IPS-NIHi11 (cell line): ENCODE measurements around the gene TNFRSF14.
A peak's percentile ranks its signal among the peaks of the same experiment; 100 is the strongest.

Experiments used
- DNase-seq: peaks from one replicate; pipeline ENCODE4 v3.0.0; 2012; ENCODE audit warnings: mixed read lengths, low spot score

TNFRSF14 gene

DNA sequence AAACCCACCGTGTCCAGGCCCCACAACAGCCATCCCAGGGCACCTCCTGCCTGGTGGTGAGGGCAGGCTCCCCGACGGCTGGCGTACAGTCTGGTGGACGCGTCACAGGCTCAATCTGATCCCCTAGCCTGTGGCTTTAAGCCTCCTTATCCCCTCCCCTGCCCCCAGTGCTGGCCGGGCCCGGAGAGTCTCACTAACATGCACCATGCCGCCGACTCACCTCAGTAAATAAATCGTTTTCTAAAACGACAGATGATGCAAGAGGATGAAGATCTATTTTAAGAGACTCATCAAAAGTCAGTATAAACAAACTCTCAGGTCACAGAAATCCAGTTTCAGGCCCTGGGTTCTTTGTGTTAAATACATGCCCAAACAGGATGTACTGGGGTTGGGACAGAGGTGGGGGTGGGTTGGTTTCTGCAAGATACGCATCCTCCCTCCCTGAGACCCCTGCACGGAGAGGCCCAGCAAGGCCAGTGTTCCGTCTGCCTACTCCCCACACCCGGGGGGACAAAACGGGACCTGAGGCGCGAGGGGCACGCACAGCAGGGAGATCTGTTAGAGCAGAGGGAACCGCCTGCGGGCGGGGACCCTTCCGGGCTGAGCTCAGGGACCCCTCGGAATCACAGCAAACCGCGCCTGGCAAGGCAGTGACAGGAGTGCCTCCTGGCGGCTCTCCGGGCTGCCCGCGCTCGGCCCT, 32.8 kb upstream of the TNFRSF14 start:
- DNase-seq: no peak

DNA sequence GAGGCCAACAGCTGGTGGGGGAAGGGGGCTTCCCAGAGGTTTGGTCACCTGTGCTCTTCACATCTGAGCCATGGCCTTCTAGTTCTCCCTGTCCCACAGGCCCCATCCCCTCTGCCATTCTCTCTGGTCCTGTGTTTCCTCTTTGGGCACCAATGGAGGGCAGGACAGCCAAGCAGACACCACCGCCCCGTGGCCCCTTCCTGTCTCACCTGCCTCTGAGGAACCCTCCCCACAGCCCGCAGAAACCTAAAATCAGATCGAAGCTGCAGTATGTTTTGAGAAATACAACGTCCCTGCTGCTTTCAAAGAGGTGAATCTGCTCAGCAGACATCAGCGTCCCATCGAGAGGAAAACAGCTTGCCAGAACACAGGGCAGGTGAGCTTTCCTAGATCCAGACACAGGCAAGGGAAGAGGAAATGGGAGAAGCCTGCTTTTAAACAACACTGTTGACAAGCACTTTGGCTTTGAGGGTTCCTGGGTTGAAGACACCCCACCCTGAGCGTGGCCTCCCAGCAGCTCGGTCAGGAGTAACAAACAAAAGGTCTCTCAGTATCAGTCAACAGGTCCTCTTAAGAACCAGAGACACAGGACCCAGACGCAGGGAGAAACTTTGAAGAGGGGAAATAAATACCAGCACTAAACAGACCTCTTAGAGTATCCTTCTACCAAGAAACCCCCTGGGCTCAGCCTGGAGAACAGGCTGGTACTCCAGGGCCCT, 32.1 kb upstream of the TNFRSF14 start:
- DNase-seq: no peak

DNA sequence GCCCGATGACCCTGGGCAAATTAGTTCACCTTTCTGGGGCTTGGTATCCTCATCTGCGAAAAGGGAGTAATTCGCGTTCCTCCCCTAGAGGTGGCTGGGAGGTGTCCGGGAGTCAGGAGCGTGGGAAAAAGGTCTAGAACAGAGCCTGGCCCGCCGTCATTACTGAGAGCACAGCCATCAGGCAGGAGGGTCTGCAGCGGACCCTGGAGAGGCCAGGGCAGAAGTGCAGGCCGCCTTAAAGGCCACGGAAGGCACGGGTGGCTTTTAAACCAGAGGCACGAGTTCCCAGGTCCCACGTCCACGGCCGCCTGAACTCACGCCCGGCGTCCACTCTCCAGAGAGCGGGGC, 30.6 kb upstream of the TNFRSF14 start:
- DNase-seq: no peak

DNA sequence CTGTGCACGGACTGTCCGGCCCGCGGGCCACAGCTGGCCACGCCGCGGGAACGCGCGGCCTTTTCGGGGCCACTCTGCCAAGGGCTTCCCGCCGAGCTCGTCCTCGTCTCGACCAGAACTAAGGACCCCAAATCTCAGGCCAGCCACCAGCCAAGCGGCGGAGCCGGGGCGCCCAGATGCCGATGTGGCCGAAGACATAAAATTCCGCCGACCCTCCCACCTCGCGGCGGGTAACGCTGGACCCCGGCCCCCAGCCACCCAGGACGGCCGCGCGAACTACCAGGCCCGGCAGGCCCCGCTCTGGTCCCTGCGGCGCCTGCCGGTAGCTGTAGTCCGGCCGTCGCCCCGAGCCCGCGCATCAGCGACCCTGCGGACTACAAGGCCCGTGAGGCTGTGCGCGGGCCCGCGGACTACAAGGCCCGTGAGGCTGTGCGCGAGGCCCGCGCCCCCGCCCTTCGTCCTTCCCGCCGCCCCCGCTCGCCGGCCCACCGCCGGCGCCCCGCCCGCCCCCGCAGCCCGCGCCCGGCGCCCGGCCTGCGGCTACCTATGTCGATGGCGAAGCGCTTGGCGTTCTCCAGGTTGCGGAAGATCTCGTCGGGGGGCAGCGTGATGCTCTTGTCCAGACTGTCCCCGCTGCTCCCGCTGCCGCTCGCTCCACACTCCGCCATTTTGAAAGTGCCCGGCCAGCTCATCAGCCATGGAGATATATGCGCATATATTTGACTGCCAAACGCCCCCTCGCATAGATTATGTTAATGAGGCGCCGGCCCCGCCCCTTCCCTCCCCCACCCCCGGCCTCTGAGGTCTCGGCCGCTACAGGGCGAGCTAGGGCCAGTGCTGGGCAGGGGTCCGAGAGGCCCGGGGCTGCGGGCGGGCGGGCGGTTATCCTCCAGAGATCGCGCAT, 30.0 kb upstream of the TNFRSF14 start, which contains the start of gene PANK4:
Gene PANK4 (minus strand): TSS at position 677 of the 904 bp plus-strand sequence. CDS start 9 bp downstream, at position 668.
- DNase-seq: peak; percentile 96

DNA sequence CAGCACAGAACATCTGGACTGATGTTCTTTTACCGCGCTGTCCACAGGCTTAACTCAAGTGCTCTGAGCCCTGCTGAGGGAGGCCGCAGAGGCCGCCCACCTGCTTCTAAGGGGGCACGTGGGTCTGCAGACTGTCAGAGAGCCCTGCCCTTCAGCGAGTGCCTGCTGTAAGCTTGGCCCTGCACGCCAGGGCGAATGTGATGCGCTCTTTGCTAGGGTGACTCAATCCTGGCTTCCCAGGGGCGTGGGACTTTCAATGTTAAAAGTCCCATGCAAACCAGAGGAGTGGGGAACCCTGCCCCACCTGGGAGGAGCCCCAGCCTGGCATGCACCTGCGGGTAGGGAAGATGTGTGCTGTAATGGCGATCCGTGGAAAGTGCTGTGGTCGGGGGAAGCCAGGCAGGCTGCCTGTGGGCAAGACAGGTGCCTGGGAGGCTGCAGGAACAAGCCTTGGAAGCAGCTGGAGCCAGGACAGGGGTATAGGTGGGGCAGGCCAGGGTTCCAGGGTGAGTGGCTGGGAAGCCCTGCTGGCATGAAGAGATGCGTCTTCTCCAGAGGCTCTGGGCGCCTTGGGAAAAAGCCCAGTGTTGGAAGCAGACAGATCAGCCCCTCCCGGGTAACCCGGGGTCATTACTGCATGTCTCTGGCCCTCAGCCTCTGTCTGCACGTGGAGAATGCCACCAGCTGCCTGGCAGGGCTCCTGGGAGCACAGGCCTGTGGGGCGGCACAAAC, 29.2 kb upstream of the TNFRSF14 start:
- DNase-seq: no peak

DNA sequence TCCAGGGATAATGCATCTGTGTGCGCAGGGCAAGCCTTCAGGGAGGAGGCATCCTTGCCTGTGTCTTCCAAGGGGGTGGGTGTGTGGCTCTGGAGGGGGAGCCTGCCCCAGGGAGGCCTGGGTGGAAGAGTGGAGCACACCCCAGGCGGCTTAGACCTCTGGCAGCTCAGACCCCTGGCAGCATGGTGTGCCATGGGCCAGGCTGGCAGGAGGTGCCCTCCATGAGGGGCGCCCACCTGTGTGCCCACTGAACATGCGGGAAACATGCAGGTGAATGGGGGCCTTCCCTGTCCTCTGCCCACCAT, 28.7 kb upstream of the TNFRSF14 start:
- no peak for DNase-seq

DNA sequence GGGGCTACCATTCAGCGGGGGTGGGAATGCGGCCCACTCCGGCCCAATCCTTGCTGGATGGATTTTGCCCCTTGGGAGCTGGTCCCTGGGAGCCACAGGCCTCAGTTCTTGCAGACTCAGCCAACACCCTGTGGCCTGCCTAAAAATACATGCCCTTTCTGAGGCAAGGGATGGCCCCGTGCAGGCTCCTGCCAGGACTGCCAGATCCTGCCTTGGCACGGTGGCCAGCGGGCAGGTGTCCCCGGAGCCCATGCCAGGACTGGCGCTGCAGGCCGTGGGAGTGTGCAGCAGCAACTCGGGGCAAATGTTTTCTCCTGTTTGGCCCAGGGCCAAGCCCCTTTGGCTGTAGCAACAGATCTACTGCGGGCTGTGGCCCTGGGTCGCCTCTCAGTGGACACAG, 28.2 kb upstream of the TNFRSF14 start:
- DNase-seq: no peak

DNA sequence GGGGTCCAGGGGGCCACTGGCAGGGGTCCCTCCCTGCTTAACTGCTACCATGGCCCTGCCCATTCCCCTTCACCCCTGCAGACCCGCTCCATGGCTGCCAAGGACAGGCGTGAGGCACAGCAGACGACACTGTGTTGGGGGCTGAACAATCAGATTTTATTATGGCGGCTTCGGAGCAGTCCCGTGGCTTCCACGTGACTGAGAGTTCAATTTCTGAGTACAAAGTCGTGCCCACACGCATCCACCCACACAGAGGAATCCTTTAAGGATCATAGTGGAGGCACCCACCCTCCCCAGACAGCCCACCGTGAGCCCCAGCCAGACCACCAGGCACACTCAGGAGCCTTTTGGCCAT, 27.6 kb upstream of the TNFRSF14 start:
- no peak for DNase-seq

DNA sequence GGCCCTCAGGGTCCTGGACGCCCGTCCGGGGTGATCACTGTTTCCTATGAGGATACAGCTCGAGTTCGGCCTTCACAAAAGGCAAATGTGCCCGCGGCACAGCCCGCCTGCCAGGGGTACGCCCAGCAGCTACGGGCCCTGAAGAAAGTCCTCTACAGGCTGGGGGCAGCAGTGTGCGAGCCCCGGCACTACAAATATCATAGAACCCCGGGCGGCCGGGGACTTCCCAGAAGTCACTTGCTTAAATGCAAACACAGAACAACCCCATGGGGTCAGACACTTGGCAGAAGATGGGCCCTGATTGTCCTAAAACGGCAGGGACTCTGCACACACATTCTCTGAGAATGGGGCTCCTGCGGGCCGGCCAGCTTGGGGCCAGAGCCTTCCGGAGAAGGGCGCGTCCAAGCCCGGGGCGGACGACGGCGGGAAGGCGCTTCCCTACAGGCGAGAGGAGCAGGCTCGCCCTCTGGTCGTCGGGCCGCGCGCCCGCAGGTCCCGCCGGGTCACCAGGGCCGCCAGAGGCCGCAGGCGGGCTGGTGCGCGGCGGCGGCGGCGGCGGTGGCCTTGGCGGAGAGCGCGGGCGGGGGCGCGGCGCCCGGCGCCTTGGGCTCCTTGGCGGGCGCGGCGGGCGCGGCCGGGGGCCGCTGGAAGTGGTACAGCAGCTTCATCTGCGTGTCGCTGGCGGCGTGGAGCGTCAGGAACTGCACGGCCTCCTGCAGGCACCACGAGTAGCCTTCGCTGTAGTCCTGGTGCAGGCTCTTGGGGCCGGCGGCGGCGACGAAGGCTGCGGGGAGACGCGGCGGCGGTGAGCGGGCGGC, 27.0 kb upstream of the TNFRSF14 start:
- peak; percentile 70 for DNase-seq

DNA sequence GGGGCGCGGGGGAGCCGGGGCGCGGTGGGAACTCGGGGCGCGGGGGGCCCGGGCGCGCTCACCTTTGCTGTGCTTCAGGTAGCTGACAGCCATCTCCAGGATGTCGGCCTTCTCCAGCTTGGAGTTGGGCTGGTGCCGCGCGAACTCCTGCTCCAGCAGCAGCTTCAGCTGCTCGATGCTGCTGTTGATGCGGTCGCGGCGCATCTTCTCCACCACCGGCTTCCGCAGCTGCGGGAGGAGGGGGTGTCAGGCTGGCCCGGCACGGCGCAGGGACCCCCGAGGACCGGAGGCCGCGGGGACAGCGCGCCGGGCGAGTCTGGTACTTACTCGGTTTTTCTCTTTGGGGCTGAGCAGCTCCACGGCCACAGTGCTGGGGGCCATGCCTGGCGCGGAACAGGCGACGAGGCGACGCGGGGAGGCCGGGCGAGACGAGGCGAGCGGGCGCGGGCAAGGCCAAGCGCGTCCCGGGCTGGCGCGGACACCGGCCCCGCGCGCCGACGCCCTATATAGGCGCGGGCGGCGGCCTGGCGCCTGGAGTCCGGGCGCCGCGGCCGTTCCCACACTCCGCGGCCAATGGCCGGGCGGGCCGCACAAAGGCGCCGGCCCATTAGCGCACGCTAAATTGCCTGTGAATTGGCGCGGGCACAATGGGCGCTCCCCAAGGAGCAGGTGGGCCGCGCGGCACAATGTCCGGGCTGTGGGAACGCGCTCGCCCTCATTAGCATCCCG, 26.2 kb upstream of the TNFRSF14 start, which contains the start of gene HES5:
Gene HES5 (minus strand): TSS at position 480 of the 729 bp plus-strand sequence. CDS start 99 bp downstream, at position 381.
- peak; percentile 67 for DNase-seq

DNA sequence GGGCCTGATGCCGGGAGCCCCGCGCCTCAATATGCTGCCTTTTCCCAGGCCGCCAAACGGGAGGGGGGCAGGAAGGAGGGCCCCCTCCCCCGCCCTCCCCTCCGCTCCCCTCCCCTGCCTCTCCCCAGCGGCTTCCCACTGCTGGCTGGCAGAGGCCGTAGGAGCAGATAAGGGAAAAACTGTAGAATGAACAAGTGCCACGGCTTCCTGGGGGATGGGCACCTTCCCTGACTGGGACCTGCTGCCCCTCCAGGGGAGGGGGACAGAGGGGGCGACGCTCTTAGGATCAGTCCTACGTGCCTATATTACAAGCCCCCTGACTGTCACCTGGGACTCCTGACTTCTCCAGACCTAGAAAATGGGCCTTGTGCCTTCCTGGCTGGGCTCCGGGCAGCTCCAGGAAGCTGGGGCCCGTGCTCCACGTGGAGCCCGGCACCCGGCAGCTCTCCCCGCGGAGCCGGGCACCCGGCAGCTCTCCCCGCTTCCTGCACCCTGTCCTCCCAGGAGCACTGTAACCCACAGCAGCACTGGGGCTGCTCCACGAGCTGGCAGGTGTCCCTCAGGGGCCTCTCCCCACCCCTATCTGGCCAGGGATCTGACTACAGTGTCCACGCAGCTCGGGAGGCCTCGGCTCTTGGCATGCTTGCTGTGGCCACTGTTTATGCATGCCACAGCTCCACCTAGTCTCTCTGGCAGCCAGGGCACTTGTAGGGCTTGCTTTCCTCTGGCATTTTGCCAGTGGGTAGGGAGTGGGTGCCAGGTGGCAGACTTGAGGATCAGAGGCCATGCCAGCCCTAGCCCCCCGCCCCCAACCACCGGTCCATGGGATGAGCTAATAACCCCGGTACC, 25.4 kb upstream of the TNFRSF14 start:
- no peak for DNase-seq

DNA sequence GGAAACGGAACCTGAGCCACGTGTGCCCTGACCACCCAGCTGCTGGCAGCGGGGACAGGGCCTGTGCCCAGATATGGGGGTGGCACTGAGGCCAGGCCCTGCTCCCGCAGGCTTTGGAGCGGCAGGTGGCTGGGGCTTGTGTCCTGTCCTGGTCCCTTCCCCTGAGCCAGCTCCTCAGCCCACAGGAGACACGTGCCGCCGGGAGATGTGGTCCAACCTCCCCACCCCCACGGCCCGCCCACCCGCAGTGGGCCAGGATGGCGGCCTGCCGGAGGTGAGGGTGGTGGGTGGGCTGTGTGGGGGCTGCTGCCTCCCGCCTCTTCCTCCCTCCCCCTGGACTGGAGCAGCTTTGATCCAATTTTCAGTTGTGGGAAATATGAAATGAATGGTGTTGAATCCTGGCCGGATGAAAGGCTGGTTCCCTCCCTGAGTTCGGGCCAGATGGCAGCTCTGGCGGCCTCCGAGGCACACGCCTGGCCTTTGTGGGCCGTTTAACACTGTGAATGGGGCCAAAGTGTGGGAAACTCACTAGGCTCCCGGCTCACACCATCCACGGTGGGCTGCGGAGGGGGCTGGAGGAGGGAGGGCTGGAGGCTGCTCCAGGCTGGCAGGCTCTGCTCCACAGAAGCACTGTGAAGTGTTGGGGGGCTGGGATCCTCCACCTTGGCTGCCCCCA, 23.5 kb upstream of the TNFRSF14 start:
- no peak for DNase-seq

DNA sequence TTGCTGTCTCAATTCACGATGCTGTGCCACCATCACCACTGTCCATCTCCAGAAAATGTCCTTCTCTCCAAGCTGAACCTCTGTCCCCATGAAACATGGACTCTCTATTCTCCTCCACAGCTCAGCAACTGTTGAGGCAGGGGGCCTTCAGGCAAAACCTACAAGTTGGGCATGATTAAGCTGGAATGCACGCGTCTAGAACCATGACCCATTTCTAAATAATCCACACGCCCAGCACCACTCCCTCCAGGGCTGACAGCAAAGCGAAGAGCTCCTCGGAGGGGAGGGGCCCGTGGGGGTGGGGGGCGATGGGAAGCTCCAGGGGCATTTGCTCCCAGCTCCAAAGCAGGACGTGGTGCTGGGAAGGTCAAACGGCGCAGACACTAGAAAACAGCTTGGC, 22.8 kb upstream of the TNFRSF14 start:
- DNase-seq: no peak

DNA sequence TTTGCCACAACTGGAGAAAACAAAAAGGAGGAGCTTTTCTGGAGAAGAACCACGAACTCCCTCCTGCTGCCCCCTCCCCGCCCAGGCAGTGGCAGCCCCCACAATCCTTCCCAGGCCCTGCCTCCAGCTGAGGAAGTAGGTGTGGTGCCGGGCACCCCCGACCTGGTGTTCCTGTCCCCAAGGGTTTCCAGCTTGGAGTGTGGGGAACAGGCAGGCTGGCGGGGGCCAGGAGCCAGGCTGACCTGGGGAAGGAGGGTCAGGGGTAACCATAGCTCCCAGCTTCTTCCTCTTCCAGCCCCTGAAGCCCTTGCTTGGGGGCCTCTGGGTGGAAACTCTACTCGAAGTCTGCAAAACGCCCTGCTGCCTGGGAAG, 21.9 kb upstream of the TNFRSF14 start:
- no peak for DNase-seq

DNA sequence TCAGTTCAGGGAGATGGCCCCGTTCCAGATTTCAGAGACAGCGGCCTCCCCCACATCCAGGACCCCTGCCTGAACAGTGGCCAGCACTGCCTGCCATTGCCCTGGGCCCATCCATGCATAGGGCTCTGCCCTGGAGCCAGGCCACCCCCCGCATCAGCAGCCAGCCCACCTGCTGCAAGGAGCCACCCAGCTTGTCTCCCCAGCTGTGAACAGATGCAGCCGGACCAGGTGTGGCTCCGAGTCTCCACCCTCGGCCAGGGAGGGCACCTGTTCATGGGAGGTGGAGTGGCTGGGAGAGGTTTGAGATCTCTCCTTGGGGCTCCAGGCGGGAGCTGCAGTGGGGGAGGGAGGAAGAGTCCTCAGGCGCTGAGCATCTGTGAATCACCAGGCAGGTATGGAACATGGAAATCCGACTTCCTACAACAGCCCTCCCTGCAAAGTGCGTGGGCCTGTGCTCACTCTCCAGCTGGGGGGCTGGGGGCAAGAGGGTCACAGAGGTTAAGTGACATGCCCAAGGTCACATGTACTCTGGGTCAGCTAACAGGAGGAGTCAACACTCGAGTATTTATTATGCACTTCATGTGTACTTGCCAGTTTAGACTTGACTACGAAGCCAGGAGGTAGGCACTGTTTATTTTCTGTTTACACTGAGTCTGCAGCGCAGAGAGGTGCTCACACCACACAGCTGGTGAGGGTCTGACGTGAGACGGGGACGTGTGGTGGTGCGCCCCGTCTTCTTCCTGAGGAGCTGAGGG, 21.3 kb upstream of the TNFRSF14 start:
- DNase-seq: no peak

DNA sequence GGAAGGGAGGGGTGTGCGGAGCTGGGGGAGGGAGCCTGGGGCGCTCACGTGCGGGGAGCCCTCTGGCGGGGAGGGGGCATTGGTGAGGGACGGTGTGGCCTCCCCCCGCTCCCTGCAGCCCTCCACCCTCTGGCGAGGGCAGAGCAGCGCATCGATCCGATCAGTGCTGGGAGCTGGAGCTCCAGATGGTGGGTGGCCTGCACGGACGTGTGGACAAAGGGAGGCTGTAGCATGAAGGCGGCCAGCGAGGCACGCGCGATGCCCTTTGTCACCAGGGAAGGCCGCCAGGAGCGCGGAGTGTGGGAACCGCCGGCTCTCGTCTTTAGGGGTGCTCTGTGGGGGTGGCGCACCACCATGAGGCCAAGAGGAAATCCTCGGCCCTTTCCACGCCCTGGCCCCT, 20.7 kb upstream of the TNFRSF14 start:
- no peak for DNase-seq

DNA sequence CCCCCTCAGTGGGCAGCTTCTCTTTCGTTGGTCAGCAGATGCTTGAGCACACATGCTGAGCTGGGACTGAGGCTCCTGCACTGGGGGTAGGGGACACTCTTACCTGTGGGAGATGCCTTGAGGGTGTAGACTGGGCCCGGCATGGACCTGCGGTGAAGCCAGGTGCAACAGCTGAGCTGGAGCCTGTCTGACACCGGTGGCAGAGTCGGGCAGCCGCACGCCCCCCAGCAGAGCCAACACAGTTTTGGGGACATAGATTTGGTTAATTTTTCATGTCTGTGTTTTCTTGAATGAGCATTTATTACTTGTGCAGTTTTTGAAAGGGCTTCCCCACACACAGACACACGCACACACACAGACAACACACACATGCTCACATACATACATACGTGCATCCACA, 20.2 kb upstream of the TNFRSF14 start:
- no peak for DNase-seq

DNA sequence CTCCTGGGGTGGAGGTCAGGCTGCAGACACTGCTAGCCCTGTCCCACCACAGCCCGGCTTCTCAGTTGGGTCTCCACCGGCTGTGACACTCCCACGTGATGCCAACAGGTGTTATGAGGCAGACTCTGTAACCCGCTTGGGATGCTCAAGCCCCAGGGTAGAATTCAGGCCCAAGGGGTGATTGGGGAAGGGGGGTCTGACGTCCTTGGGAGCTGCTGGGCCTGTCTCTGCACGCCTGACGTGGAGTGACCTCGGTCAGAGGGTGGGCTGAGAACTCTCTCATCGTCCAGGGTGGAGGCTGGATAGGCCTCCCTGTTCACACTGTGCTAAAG, 18.4 kb upstream of the TNFRSF14 start:
- no peak for DNase-seq

DNA sequence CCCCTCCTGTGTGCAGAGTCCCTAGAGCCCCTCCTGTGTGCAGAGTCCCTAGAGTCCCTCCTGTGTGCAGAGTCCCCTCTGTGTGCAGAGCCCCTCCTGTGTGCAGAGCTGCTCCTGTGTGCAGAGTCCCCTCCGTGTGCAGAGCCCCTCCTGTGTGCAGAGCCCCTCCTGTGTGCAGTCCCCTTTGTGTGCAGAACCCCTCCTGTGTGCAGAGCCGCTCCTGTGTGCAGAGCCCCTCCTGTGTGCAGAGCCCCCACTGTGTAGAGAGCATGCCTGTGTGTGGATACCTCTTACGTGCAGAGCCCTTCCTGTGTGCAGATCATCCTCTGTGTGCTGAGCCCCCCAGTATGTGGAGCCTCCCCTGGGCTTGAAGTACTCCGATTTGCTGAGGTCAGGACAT, 17.8 kb upstream of the TNFRSF14 start:
- no peak for DNase-seq
